HG03108 (cell line): Measurements from ENCODE around the gene SP3.
"Not testable (repeated sequence)": the region's sequence is repeated elsewhere in the genome, so short reads cannot be mapped to it uniquely, and the experiment has no call there.

Experiments used
- ATAC-seq: cut with Tn5 transposase; IDR thresholded peaks from one replicate; pipeline ENCODE4 v1.9.1; 2021; ENCODE audit warnings: moderate library complexity; ENCODE audit not compliant: unreplicated experiment

SP3 gene

GRCh38 chr2:173896755-173897154 is 68.4 kb downstream of the SP3 start:
- no peak for ATAC-seq

- no peak for ATAC-seq
These were observed 72.8 kb downstream of the SP3 start for GRCh38 chr2:173892341-173892740.

- ATAC-seq, result no peak
These were observed 73.7 kb downstream of the SP3 start for GRCh38 chr2:173891315-173892037.

GRCh38 chr2:173889464-173889863 is 75.7 kb downstream of the SP3 start:
- ATAC-seq, result not testable (repeated sequence)

- ATAC-seq, result no peak
These were observed 78.6 kb downstream of the SP3 start for GRCh38 chr2:173886613-173887012.

GRCh38 chr2:173884025-173884802 is 81.0 kb downstream of the SP3 start:
- ATAC-seq, result no peak

- no peak for ATAC-seq
These were observed 83.3 kb downstream of the SP3 start for GRCh38 chr2:173881886-173882285.

- no peak for ATAC-seq
These were observed 83.7 kb downstream of the SP3 start for GRCh38 chr2:173881461-173881860.

GRCh38 chr2:173880561-173880960 is 84.6 kb downstream of the SP3 start:
- no peak for ATAC-seq

- no peak for ATAC-seq
These were observed 88.2 kb downstream of the SP3 start for GRCh38 chr2:173876833-173877413.

GRCh38 chr2:173874894-173875237 is 90.3 kb downstream of the SP3 start:
- ATAC-seq, result peak; percentile 96

GRCh38 chr2:173874003-173874893 is 90.9 kb downstream of the SP3 start:
- ATAC-seq, result peak; percentile 37

GRCh38 chr2:173872714-173873113 is 92.5 kb downstream of the SP3 start:
- ATAC-seq, result no peak

GRCh38 chr2:173869244-173870229 is 95.6 kb downstream of the SP3 start:
- no peak for ATAC-seq

GRCh38 chr2:173868406-173868805 is 96.8 kb downstream of the SP3 start:
- no peak for ATAC-seq

- no peak for ATAC-seq
These were observed 98.1 kb downstream of the SP3 start for GRCh38 chr2:173866874-173867618.

GRCh38 chr2:173865971-173866873 is 99.0 kb downstream of the SP3 start:
- ATAC-seq, result no peak

GRCh38 chr2:173862612-173863217 is 102.5 kb downstream of the SP3 start:
- ATAC-seq, result no peak
